Sigmoid colon (tissue), 4 donors: ENCODE measurements around the gene SIGLEC5.

Experiments
- CTCF ChIP-seq, 4 experiments: fragments of 450-650 bp in 3 of 4; fragments of 200-600 bp in 1 of 4; IDR thresholded peaks; one replicate each; pipeline ENCODE4 v1.5.1; 2016 to 2019; ENCODE audit warnings: antibody characterized with exemption in 4 of 4, mild to moderate bottlenecking in 3 of 4, moderate library complexity in 2 of 4
- EP300 ChIP-seq, 4 donors: sonication (generic); formaldehyde crosslinking; IDR thresholded peaks; one replicate each; pipeline ENCODE4 v1.6.1; 2017; ENCODE audit warnings: antibody characterized with exemption in 4 of 4
- POLR2A ChIP-seq, 2 donors: fragments of 450-650 bp; IDR thresholded peaks; one replicate each; pipeline ENCODE4 v1.6.1; 2016; ENCODE audit warnings: antibody characterized with exemption in 2 of 2, mild to moderate bottlenecking in 2 of 2, moderate library complexity in 2 of 2
- POLR2AphosphoS5 ChIP-seq, 4 donors: sonication (generic); formaldehyde crosslinking; IDR thresholded peaks; one replicate each; pipeline ENCODE4 v1.6.1; 2017; ENCODE audit warnings: antibody characterized with exemption in 4 of 4

DNA sequence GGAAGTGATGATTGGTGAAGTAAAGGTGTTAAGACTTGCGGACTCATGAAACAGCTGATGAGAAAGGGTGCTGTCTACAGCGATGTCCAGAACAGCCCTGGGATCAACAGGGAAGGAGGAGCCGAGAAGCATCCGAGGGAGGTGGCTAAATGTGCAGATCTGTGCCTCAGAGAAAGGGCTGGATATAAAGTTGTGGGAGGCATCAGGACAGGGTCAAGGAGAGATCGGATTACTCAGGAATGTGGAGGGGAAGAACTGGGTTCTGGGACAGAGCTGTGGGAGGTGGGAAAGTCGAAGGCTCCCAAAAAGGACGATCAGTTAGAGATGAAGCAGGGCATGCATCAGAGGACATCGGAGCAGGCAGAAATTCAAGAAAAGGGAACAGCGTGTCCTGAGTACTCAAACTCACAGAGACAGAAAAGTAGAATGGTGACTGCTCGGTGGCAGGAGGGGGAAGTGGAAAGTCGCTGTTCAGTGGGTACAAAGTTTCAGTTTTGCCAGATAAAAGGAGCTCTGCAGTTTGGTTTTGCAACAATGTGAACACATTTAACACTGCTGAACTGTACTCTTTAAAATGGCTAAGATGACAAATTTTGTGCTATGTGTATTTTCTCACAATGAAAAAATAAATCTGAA lies 14.6 kb upstream of the SIGLEC5 start:
- TF ChIP-seq POLR2A (IDR thresholded peaks at IDR 0.05) (no peak), CTCF (IDR thresholded peaks at IDR 0.05) (no peak), POLR2AphosphoS5 (IDR thresholded peaks at IDR 0.05) (no peak), EP300 (IDR thresholded peaks at IDR 0.05) (no peak)
